ENCODE data around the gene MAP3K7.

Gene MAP3K7

DNA sequence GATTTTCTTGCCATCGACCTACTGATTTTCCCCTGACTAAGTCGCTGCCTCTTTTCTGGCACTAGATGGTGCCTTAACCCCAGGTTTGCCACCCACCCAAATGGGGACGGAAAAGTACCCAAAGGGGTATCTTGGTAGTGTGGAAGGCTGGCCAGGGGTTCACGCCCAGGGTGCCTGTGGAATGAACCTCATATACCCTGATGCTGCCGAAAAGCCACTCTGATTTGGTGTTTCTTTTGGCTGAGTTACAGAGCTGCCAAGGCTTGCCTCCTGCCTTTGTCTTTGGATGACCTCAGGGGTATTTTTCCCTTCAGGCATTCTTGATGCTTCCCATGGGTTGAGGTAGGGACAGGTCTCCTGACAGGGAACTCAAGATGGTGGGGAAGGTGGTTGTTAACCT lies 78.1 kb downstream of the MAP3K7 start:
- no peak overlapping the region for H3K4me3 ChIP-seq (ENCODE audit: low read depth, low read length)
- no peak for TF ChIP-seq CTCF (IDR thresholded peaks at IDR 0.05; ENCODE audit: low read depth, low read length)

DNA sequence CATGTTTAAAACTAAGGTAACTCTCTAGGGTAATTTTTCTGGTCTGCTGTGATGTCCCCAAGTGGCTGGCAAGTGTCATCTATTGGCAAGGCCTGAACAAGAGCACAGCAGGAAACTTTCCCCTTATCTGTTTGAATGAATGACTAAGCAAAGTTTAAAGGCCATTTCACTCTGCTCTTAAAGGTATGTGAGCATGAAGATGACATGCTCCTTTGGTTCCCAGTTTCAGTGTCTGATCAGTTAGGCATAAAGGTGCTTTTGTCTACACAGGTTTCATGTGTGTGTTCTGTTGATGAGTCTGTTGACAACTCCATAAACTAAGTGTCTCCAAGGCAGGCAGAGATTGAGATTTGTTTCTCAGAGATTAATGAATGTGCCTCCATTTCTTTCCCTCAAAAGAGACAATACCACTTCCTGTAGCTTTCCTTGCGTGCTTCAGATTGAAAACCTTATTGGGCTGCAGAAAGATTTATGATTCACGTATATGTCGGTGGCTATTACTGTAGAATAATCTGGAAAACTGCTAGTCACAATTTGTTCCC lies 83.9 kb downstream of the MAP3K7 start:
- H3K4me3 ChIP-seq (ENCODE audit: low read depth, low read length), result no peak overlapping the region
- no peak for TF ChIP-seq CTCF (IDR thresholded peaks at IDR 0.05; ENCODE audit: low read depth, low read length)

- no peak for TF ChIP-seq CTCF (IDR thresholded peaks at IDR 0.05; ENCODE audit: low read depth, low read length)
- H3K4me3 ChIP-seq (ENCODE audit: low read depth, low read length), result no peak overlapping the region
Observed at GRCh38 chr6:90502381-90502780, 84.5 kb downstream of the MAP3K7 start.

DNA sequence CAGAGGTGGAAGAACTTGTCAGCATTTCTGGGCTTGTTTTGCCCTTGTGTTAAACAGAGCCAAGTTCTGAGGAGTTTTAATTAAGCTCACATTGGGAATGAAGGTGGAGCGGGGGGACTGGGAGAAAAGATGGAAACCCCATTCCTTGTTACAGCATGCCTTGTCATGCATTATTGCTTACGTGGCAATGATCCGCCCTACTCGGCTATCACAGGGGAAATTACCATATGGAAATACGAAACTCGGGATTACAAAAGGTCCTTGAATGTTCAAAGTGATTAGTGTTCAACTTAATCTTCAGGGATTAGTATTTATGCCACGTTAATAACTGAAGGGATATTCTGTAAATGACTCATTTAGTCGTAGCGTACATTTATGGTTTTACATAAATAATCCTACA lies 86.4 kb downstream of the MAP3K7 start:
- no peak overlapping the region for H3K4me3 ChIP-seq (ENCODE audit: low read depth, low read length)

GRCh38 chr6:90497411-90497810 lies 89.5 kb downstream of the MAP3K7 start:
- no peak for TF ChIP-seq CTCF (IDR thresholded peaks at IDR 0.05; ENCODE audit: low read depth, low read length)
- H3K4me3 ChIP-seq (ENCODE audit: low read depth, low read length), result no peak overlapping the region

More for the DNA sequence above, 86.4 kb downstream of the MAP3K7 start:
- no peak for TF ChIP-seq CTCF (IDR thresholded peaks at IDR 0.05; ENCODE audit: low read depth, low read length)

DNA sequence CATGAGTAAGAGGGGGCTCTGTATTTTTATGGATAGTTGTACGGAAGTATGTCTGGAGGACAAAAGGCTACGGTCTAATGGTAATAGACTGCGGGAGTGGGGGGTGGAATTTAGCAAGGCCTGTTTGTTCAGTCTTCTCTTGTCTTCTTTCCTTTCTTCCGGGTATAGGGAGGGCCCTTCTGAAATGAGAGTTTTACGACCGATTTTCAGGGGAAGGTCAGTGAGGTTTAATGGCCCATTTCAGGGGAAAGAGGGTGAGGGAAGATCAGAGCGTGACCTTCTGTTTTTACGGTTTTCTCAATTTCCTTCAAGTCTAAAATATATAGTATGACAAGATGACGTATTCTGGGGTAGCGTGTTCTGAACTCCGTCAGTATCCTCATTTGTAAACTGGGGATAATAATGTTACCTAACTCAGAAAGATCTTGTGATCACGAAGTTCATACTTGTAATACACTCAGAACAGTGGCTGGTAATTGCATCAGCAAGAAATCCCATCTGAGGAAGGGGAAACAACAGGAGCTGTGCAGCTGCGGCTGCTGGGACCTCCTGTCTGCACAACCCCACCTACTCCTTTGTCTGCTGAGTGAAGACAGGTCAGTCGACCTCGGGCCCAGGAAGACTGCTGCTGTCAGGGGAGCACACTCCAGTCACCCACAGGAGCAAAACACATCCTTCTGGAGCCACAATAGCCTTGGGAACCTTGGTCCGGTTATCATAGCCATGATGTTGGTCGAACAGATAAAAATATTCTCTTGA lies 90.4 kb downstream of the MAP3K7 start:
- no peak overlapping the region for H3K4me3 ChIP-seq (ENCODE audit: low read depth, low read length)
- no peak for TF ChIP-seq CTCF (IDR thresholded peaks at IDR 0.05; ENCODE audit: low read depth, low read length)

- no peak for TF ChIP-seq CTCF (IDR thresholded peaks at IDR 0.05; ENCODE audit: low read depth, low read length)
- no peak overlapping the region for H3K4me3 ChIP-seq (ENCODE audit: low read depth, low read length)
Observed at GRCh38 chr6:90495216-90495817, 91.6 kb downstream of the MAP3K7 start.
